Endometrium (tissue), 2 donors: ENCODE data around the gene ADSS1.

Experiments used
- FAIRE-seq: peaks from 2 replicates; lab custom pipeline; 2012; peaks lifted over from hg19 to GRCh38; lab: Jason Lieb, UNC
- donor health status: control.
- donor health status: control.

Gene ADSS1

GRCh38 chr14:104723651-104724406 is at the start of gene ADSS1:
Gene ADSS1 (plus strand): TSS chr14:104724229. CDS start chr14:104724271, 42 bp downstream.
- FAIRE-seq: no peak

- FAIRE-seq: no peak
These were observed 48.6 kb upstream of the ADSS1 start for GRCh38 chr14:104675447-104675846.

- FAIRE-seq: no peak
These were observed 47.8 kb upstream of the ADSS1 start for GRCh38 chr14:104676130-104676693.

GRCh38 chr14:104676694-104677511 is 47.1 kb upstream of the ADSS1 start:
- FAIRE-seq: no peak

GRCh38 chr14:104677512-104678332 is 46.3 kb upstream of the ADSS1 start:
- peak; percentile 18 for FAIRE-seq

- FAIRE-seq: no peak
These were observed 45.7 kb upstream of the ADSS1 start for GRCh38 chr14:104678346-104678745.

GRCh38 chr14:104678901-104679705 is 44.9 kb upstream of the ADSS1 start:
- no peak for FAIRE-seq

GRCh38 chr14:104680056-104680805 is 43.8 kb upstream of the ADSS1 start:
- no peak for FAIRE-seq

GRCh38 chr14:104680806-104681688 is 43.0 kb upstream of the ADSS1 start:
- FAIRE-seq: no peak

- no peak for FAIRE-seq
These were observed 42.3 kb upstream of the ADSS1 start for GRCh38 chr14:104681689-104682074.

GRCh38 chr14:104682107-104682593 is 41.9 kb upstream of the ADSS1 start:
- no peak for FAIRE-seq

- FAIRE-seq: no peak
These were observed 40.2 kb upstream of the ADSS1 start for GRCh38 chr14:104683653-104684448.

- FAIRE-seq: no peak
These were observed 39.6 kb upstream of the ADSS1 start for GRCh38 chr14:104684449-104684821.

GRCh38 chr14:104685216-104685997 is 38.6 kb upstream of the ADSS1 start:
- FAIRE-seq: no peak

- FAIRE-seq: no peak
These were observed 37.9 kb upstream of the ADSS1 start for GRCh38 chr14:104685998-104686610.

GRCh38 chr14:104686624-104687517 is 37.2 kb upstream of the ADSS1 start:
- no peak for FAIRE-seq
